NCI-H2107 treated with DMSO at 0.1 percent for 48 hours (cell line): ENCODE results near the gene NPY5R.

Source experiments
- DNase-seq: peaks from one replicate; lab custom pipeline; 2025; ENCODE audit not compliant: unreplicated experiment; lab: John Stamatoyannopoulos, UW

Gene NPY5R

GRCh38 chr4:163343604-163344146, at the start of gene NPY5R:
Gene NPY5R (plus strand): TSS chr4:163343892. CDS start chr4:163350274, 6,382 bp downstream.
- no peak for DNase-seq

GRCh38 chr4:163295138-163295537, 48.6 kb upstream of the NPY5R start:
- DNase-seq: no peak

GRCh38 chr4:163300445-163300844, 43.2 kb upstream of the NPY5R start:
- no peak for DNase-seq

- DNase-seq: no peak
These were observed 40.6 kb upstream of the NPY5R start for GRCh38 chr4:163303069-163303468.

GRCh38 chr4:163309466-163309865, 34.2 kb upstream of the NPY5R start:
- DNase-seq: no peak

GRCh38 chr4:163317110-163317509, 26.6 kb upstream of the NPY5R start:
- no peak for DNase-seq

- no peak for DNase-seq
These were observed 12.6 kb upstream of the NPY5R start for GRCh38 chr4:163330916-163331628.

- DNase-seq: no peak
These were observed 11.9 kb upstream of the NPY5R start for GRCh38 chr4:163331629-163332376.

GRCh38 chr4:163332526-163333406, 10.9 kb upstream of the NPY5R start, which contains the start of gene NPY1R:
Gene NPY1R (minus strand): TSS chr4:163332596. CDS start chr4:163326554, 6,042 bp downstream.
- peak; percentile 2 for DNase-seq

- no peak for DNase-seq
These were observed 8.3 kb upstream of the NPY5R start for GRCh38 chr4:163335384-163335783.

GRCh38 chr4:163344147-163345125, 744 bp downstream of the NPY5R start:
- no peak for DNase-seq

- no peak for DNase-seq
These were observed 7.0 kb downstream of the NPY5R start for GRCh38 chr4:163350672-163351071.

- no peak for DNase-seq
These were observed 9.4 kb downstream of the NPY5R start for GRCh38 chr4:163353054-163353453.

GRCh38 chr4:163356104-163356503, 12.4 kb downstream of the NPY5R start:
- no peak for DNase-seq

- no peak for DNase-seq
These were observed 24.0 kb downstream of the NPY5R start for GRCh38 chr4:163367651-163368050.

GRCh38 chr4:163372029-163372428, 28.3 kb downstream of the NPY5R start:
- DNase-seq: no peak

- DNase-seq: no peak
These were observed 35.0 kb downstream of the NPY5R start for GRCh38 chr4:163378661-163379060.

GRCh38 chr4:163380703-163381102, 37.0 kb downstream of the NPY5R start:
- no peak for DNase-seq

- no peak for DNase-seq
These were observed 38.6 kb downstream of the NPY5R start for GRCh38 chr4:163382178-163382869.
